SK-N-SH treated with all-trans-retinoic acid at 6 μM for 48 hours (cell line): ENCODE data around the gene TIMP1.

Experiments used
- ARNTL ChIP-seq: fragments of 450-650 bp; formaldehyde crosslinking; IDR thresholded peaks from 2 replicates; pipeline ENCODE4 v1.5.0; 2020; ENCODE audit warnings: low read depth, mild to moderate bottlenecking, moderate library complexity, borderline replicate concordance
- GLIS3 ChIP-seq: fragments of 250-450 bp; sonication (Bioruptor Pico); IDR thresholded peaks from 2 replicates; pipeline ENCODE4 v1.5.0; 2020; ENCODE audit warnings: mild to moderate bottlenecking, moderate library complexity
- PPARA ChIP-seq: fragments of 250-450 bp; sonication (Bioruptor Pico); IDR thresholded peaks from 2 replicates; pipeline ENCODE4 v1.5.0; 2020; ENCODE audit warnings: mild to moderate bottlenecking, borderline replicate concordance
- RARB ChIP-seq: fragments of 250-450 bp; sonication (Bioruptor Pico); IDR thresholded peaks from 2 replicates; pipeline ENCODE4 v1.8.0; 2021; ENCODE audit warnings: mild to moderate bottlenecking, moderate library complexity
- SNAI2 ChIP-seq: fragments of 250-450 bp; sonication (Bioruptor Pico); IDR thresholded peaks from 2 replicates; pipeline ENCODE4 v1.5.0; 2020; ENCODE audit warnings: mild to moderate bottlenecking, moderate library complexity
- TCF4 ChIP-seq: fragments of 250-450 bp; sonication (Bioruptor Pico); IDR thresholded peaks from 2 replicates; pipeline ENCODE4 v1.8.0; 2021; ENCODE audit warnings: mild to moderate bottlenecking, moderate library complexity, borderline replicate concordance
- TOX ChIP-seq: fragments of 250-450 bp; sonication (Bioruptor Pico); IDR thresholded peaks from 2 replicates; pipeline ENCODE4 v1.8.0; 2021; ENCODE audit warnings: mild to moderate bottlenecking, moderate library complexity, borderline replicate concordance
- ZFP3 ChIP-seq: fragments of 250-450 bp; sonication (Bioruptor Pico); IDR thresholded peaks from 2 replicates; pipeline ENCODE4 v1.5.0; 2020; ENCODE audit warnings: mild to moderate bottlenecking, moderate library complexity
- ZNF565 ChIP-seq: fragments of 450-650 bp; formaldehyde crosslinking; conservative IDR thresholded peaks from 2 replicates; pipeline ENCODE4 v1.5.0; 2020; ENCODE audit warnings: low read depth, mild to moderate bottlenecking, moderate library complexity
- TF ChIP-seq, protein P1 (sequence below): fragments of 250-450 bp; sonication (Bioruptor Pico); IDR thresholded peaks from 2 replicates; pipeline ENCODE4 v1.5.0; 2020; ENCODE audit warnings: mild to moderate bottlenecking, moderate library complexity
- TF ChIP-seq, protein P2 (sequence below): fragments of 250-450 bp; sonication (Bioruptor Pico); IDR thresholded peaks from 2 replicates; pipeline ENCODE4 v1.8.0; 2021; ENCODE audit warnings: low read depth, mild to moderate bottlenecking, moderate library complexity, borderline replicate concordance
- TF ChIP-seq, protein P3 (sequence below): fragments of 250-450 bp; sonication (Bioruptor Pico); IDR thresholded peaks from 2 replicates; pipeline ENCODE4 v1.8.0; 2020; ENCODE audit warnings: mild to moderate bottlenecking, moderate library complexity, borderline replicate concordance
- TF ChIP-seq, protein P4 (sequence below): fragments of 250-450 bp; sonication (Bioruptor Pico); IDR thresholded peaks from 2 replicates; pipeline ENCODE4 v1.5.1; 2021; ENCODE audit warnings: mild to moderate bottlenecking, moderate library complexity

- TF ChIP-seq, protein P1, sequence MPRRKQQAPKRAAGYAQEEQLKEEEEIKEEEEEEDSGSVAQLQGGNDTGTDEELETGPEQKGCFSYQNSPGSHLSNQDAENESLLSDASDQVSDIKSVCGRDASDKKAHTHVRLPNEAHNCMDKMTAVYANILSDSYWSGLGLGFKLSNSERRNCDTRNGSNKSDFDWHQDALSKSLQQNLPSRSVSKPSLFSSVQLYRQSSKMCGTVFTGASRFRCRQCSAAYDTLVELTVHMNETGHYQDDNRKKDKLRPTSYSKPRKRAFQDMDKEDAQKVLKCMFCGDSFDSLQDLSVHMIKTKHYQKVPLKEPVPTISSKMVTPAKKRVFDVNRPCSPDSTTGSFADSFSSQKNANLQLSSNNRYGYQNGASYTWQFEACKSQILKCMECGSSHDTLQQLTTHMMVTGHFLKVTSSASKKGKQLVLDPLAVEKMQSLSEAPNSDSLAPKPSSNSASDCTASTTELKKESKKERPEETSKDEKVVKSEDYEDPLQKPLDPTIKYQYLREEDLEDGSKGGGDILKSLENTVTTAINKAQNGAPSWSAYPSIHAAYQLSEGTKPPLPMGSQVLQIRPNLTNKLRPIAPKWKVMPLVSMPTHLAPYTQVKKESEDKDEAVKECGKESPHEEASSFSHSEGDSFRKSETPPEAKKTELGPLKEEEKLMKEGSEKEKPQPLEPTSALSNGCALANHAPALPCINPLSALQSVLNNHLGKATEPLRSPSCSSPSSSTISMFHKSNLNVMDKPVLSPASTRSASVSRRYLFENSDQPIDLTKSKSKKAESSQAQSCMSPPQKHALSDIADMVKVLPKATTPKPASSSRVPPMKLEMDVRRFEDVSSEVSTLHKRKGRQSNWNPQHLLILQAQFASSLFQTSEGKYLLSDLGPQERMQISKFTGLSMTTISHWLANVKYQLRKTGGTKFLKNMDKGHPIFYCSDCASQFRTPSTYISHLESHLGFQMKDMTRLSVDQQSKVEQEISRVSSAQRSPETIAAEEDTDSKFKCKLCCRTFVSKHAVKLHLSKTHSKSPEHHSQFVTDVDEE (CRISPR knock-in tag), result no peak
- no peak for TF ChIP-seq GLIS3 (CRISPR knock-in tag)
- no peak for TF ChIP-seq ARNTL (CRISPR knock-in tag)
- TF ChIP-seq TCF4 (CRISPR knock-in tag), result no peak
- TF ChIP-seq RARB (CRISPR knock-in tag), result no peak
- TF ChIP-seq, protein P2, sequence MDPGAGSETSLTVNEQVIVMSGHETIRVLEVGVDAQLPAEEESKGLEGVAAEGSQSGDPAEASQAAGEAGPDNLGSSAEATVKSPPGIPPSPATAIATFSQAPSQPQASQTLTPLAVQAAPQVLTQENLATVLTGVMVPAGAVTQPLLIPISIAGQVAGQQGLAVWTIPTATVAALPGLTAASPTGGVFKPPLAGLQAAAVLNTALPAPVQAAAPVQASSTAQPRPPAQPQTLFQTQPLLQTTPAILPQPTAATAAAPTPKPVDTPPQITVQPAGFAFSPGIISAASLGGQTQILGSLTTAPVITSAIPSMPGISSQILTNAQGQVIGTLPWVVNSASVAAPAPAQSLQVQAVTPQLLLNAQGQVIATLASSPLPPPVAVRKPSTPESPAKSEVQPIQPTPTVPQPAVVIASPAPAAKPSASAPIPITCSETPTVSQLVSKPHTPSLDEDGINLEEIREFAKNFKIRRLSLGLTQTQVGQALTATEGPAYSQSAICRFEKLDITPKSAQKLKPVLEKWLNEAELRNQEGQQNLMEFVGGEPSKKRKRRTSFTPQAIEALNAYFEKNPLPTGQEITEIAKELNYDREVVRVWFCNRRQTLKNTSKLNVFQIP (CRISPR knock-in tag), result no peak
- no peak for TF ChIP-seq TOX (CRISPR knock-in tag)
- no peak for TF ChIP-seq SNAI2
- TF ChIP-seq, protein P3, sequence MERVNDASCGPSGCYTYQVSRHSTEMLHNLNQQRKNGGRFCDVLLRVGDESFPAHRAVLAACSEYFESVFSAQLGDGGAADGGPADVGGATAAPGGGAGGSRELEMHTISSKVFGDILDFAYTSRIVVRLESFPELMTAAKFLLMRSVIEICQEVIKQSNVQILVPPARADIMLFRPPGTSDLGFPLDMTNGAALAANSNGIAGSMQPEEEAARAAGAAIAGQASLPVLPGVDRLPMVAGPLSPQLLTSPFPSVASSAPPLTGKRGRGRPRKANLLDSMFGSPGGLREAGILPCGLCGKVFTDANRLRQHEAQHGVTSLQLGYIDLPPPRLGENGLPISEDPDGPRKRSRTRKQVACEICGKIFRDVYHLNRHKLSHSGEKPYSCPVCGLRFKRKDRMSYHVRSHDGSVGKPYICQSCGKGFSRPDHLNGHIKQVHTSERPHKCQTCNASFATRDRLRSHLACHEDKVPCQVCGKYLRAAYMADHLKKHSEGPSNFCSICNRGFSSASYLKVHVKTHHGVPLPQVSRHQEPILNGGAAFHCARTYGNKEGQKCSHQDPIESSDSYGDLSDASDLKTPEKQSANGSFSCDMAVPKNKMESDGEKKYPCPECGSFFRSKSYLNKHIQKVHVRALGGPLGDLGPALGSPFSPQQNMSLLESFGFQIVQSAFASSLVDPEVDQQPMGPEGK (CRISPR knock-in tag), result no peak
- TF ChIP-seq, protein P4, sequence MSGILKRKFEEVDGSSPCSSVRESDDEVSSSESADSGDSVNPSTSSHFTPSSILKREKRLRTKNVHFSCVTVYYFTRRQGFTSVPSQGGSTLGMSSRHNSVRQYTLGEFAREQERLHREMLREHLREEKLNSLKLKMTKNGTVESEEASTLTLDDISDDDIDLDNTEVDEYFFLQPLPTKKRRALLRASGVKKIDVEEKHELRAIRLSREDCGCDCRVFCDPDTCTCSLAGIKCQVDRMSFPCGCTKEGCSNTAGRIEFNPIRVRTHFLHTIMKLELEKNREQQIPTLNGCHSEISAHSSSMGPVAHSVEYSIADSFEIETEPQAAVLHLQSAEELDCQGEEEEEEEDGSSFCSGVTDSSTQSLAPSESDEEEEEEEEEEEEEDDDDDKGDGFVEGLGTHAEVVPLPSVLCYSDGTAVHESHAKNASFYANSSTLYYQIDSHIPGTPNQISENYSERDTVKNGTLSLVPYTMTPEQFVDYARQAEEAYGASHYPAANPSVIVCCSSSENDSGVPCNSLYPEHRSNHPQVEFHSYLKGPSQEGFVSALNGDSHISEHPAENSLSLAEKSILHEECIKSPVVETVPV, result no peak
- TF ChIP-seq ZFP3 (CRISPR knock-in tag), result no peak
- TF ChIP-seq PPARA, result no peak
- TF ChIP-seq ZNF565 (CRISPR knock-in tag), result no peak
Measured at GRCh38 chrX:47590984-47591383, 8.7 kb downstream of the TIMP1 start.
